ENCODE results near the gene EIPR1.

The EIPR1 gene

GRCh38 chr2:3193443-3194330 is 183.9 kb downstream of the EIPR1 start:
- no peak overlapping the region for H3K4me3 ChIP-seq (ENCODE audit: low read depth, low read length)
- TF ChIP-seq CTCF (IDR thresholded peaks at IDR 0.05; ENCODE audit: low read depth, low read length), result no peak

GRCh38 chr2:3192920-3193319 is 184.7 kb downstream of the EIPR1 start:
- TF ChIP-seq CTCF (IDR thresholded peaks at IDR 0.05; ENCODE audit: low read depth, low read length), result no peak

GRCh38 chr2:3192281-3192818 is 185.3 kb downstream of the EIPR1 start:
- H3K4me3 ChIP-seq (ENCODE audit: low read depth, low read length), result no peak overlapping the region
- no peak for TF ChIP-seq CTCF (IDR thresholded peaks at IDR 0.05; ENCODE audit: low read depth, low read length)

More at GRCh38 chr2:3192920-3193319, 184.7 kb downstream of the EIPR1 start:
- no peak overlapping the region for H3K4me3 ChIP-seq (ENCODE audit: low read depth, low read length)

- TF ChIP-seq CTCF (IDR thresholded peaks at IDR 0.05; ENCODE audit: low read depth, low read length), result no peak
- H3K4me3 ChIP-seq (ENCODE audit: low read depth, low read length), result no peak overlapping the region
Measured at GRCh38 chr2:3189961-3190360, 187.7 kb downstream of the EIPR1 start.

GRCh38 chr2:3189076-3189591 is 188.5 kb downstream of the EIPR1 start:
- no peak overlapping the region for H3K4me3 ChIP-seq (ENCODE audit: low read depth, low read length)
- TF ChIP-seq CTCF (IDR thresholded peaks at IDR 0.05; ENCODE audit: low read depth, low read length), result no peak

GRCh38 chr2:3188405-3188946 is 189.1 kb downstream of the EIPR1 start:
- H3K4me3 ChIP-seq (ENCODE audit: low read depth, low read length), result no peak overlapping the region
- TF ChIP-seq CTCF (IDR thresholded peaks at IDR 0.05; ENCODE audit: low read depth, low read length), result no peak

- no peak for TF ChIP-seq CTCF (IDR thresholded peaks at IDR 0.05; ENCODE audit: low read depth, low read length)
- H3K4me3 ChIP-seq (ENCODE audit: low read depth, low read length), result no peak overlapping the region
Measured at GRCh38 chr2:3187467-3187866, 190.2 kb downstream of the EIPR1 start.
